Psoas muscle (tissue), 8 donors: ENCODE data around the gene NPPA. TPM values are rescaled to one million over a fixed set of nuclear protein-coding genes. Genes with fewer than 3 reads are reported as not detected.

ENCODE experiments used
- ATAC-seq, 4 donors: fragments of 200-7000 bp; cut with Tn5 transposase; one replicate each; pipeline ENCODE4 v1.9.1; 2020; ENCODE audit warnings: moderate library complexity in 3 of 4, mild to moderate bottlenecking in 2 of 4
- DNase-seq, 2 donors: peaks; one replicate each; pipeline ENCODE4 v3.0.0-alpha.2; 2020
- H3K27ac ChIP-seq: fragments of 200-600 bp; one replicate; pipeline ENCODE4 v1.8.0; 2022
- H3K27me3 ChIP-seq, 3 donors: fragments of 200-600 bp in 1 of 3; one replicate each; pipeline versions ENCODE4 v1.6.1 to v1.8.0; 2013 to 2022; ENCODE audit warnings: low read length in 2 of 3, mild to moderate bottlenecking in 2 of 3, moderate library complexity in 1 of 3; ENCODE audit not compliant: insufficient read depth in 3 of 3
- H3K36me3 ChIP-seq, 2 donors: fragments of 200-600 bp in 1 of 2; one replicate each; pipeline versions ENCODE4 v1.6.1 to v1.8.0; 2013 to 2022; ENCODE audit warnings: low read depth in 1 of 2, mild to moderate bottlenecking in 1 of 2, moderate library complexity in 1 of 2; ENCODE audit not compliant: insufficient read depth in 1 of 2
- H3K4me1 ChIP-seq: fragments of 200-600 bp; one replicate; pipeline ENCODE4 v1.8.0; 2022
- H3K4me3 ChIP-seq: fragments of 200-600 bp; one replicate; pipeline ENCODE4 v1.8.0; 2022; ENCODE audit warnings: mild to moderate bottlenecking
- H3K9me3 ChIP-seq: fragments of 200-600 bp; one replicate; pipeline ENCODE4 v1.8.0; 2022
- WGBS, 3 donors: extraction: QIAGEN DNeasy Blood & Tissue Kit; methylation state at CpG; one replicate each; pipeline versions ENCODE4 v1.1.6 to v1.1.7; 2013; 5-methylcytosine and 5-hydroxymethylcytosine counted together
- intact Hi-C, 2 donors: fragments of 100-400 bp; cut with DNase I; formaldehyde crosslinking; loops; one replicate each; pipeline versions ENCODE4 v1.11.0 to v1.14.2; 2022
- polyA plus RNA-seq, 3 donors: library from polyadenylated mRNA; stranded (reverse); fragments of 200-250 nt; gene quantifications; one replicate each; pipeline ENCODE4 v1.2.3, GENCODE V29; 2013
- total RNA-seq, 4 donors: library from RNA; stranded (reverse); fragmentation: NEBNext Ultra II Directional in 2 of 4; extraction: Animal tissue kit (Norgen Biotek cat#: 25700) in 2 of 4; gene quantifications; one replicate each; pipeline versions ENCODE4 v1.2.1 to v1.2.4, GENCODE V29; 2021 to 2023
- TF ChIP-seq, protein P1 (sequence below): fragments of 200-600 bp; IDR thresholded peaks from one replicate; pipeline ENCODE4 v1.8.0; 2022; ENCODE audit warnings: antibody characterized with exemption
- donor health status: healthy with polysubstance abuse.
- donor health status: DM: no; HTN: no; CAD: no; lungs with moderate emphysema.
- donor health status: Bipolar disorder and iron deficiency.
- donor health status: healthy.
- donor health status: DM: yes; HTN: yes; CAD: no.
- donor health status: DM: no; HTN: no; CAD: no.
- donor health status: DM: no; HTN: no; CAD: no.
- donor health status: DM: yes; HTN: yes; CAD: no.

NPPA gene
- total and polyA plus RNA-seq, 7 donors, result 0.08 to 3.6 (median 0.54) TPM

DNA sequence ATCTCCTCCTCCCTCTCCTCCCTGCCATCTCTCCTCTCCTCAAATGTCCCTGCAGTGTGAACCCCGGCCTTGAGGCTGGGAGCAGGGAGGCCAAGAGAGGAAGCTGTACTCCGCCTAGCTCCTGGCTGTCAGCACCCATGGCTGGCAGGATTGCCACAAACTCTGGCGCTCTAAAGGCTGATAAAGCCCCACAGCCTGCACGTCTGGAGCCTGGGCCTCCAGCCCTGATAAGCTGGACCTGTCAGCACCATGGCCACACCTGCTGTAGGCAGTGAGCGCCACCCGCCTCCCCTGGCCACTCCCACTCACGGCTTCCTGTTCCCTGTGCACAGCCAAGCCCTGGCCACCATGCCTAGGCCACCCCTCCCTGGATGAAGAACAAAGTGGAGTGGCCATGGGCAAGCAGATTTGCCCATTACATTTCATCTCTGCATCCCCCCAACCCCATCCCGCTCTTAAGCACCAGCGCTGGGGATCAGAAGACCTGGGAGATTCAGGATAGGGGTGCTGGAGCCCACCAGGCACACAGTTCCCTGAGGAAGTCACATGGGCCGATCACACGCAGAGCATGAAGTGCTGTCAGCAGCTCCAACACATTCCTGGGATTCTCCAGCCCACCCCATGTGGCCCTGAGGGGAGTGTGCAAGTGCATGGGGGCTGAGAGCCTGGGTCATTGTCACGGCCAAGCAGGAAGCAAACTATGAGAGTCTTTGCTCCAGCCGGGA, 35.4 kb upstream of the NPPA start:
- Histone ChIP-seq H3K36me3 (no peaks in the 10 kb centered on the region), H3K27ac (peak overlapping the region; percentile 10), H3K4me3 (no peak overlapping the region), H3K4me1 (peaks cover 50% of the 10 kb centered on the region), H3K9me3 (no peaks in the 10 kb centered on the region), H3K27me3 (peaks cover 0 to 4% (median 0%) of the 10 kb centered on the region in 3 donors)
- DNase-seq (peak; percentile 77 to 88), ATAC-seq (peak; percentile 49 to 78 (median 66))
- TF ChIP-seq, protein P1, sequence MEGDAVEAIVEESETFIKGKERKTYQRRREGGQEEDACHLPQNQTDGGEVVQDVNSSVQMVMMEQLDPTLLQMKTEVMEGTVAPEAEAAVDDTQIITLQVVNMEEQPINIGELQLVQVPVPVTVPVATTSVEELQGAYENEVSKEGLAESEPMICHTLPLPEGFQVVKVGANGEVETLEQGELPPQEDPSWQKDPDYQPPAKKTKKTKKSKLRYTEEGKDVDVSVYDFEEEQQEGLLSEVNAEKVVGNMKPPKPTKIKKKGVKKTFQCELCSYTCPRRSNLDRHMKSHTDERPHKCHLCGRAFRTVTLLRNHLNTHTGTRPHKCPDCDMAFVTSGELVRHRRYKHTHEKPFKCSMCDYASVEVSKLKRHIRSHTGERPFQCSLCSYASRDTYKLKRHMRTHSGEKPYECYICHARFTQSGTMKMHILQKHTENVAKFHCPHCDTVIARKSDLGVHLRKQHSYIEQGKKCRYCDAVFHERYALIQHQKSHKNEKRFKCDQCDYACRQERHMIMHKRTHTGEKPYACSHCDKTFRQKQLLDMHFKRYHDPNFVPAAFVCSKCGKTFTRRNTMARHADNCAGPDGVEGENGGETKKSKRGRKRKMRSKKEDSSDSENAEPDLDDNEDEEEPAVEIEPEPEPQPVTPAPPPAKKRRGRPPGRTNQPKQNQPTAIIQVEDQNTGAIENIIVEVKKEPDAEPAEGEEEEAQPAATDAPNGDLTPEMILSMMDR, result no peak
- intact Hi-C loops, result no loop called here
- 11 to 25% (median 24%) methylated on average over 13 of the region's 13 CpGs for WGBS, 3 donors

DNA sequence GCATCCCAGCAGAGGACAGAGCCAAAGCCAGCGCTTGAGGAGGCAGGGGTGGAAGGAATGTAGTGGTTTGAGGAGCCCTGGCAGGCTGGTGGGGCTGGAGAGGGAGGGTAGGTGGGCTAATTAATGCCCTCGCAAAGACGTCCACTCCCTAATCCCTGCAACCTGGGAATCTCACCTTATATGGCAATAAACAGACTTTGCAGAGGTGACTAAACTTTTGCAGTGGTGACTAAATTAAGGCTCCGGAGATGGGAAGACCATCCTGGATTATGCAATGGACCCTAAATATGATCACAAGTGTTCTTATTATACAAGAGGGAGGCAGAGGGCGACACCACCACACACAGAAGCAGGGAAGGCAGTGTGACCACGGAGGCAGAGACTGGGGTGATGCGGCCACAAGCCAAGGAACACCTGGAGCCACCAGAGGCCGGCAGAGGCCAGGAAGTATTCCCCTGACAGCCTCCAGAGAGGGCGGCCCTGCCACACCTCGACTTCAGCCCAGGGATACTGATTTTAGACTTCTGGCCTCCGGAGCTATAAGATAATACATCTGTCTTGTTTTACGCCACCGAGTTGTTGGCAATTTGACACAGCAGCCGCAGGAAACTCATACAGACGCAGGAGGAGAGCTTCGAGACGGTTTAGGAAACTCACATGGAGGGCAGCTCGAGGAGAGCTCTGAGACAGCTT, 34.3 kb upstream of the NPPA start:
- intact Hi-C loops, result no loop called here
- Histone ChIP-seq H3K36me3 (no peaks in the 10 kb centered on the region), H3K4me3 (no peak overlapping the region), H3K27me3 (peaks cover 0 to 4% (median 0%) of the 10 kb centered on the region in 3 donors), H3K27ac (peak overlapping the region; percentile 46), H3K4me1 (peaks cover 41% of the 10 kb centered on the region), H3K9me3 (no peaks in the 10 kb centered on the region)
- ATAC-seq, result no peak
- DNase-seq, result no peak
- TF ChIP-seq, protein P1, result no peak
- WGBS, 3 donors, result 62 to 65% (median 65%) methylated on average over 18 of the region's 18 CpGs

DNA sequence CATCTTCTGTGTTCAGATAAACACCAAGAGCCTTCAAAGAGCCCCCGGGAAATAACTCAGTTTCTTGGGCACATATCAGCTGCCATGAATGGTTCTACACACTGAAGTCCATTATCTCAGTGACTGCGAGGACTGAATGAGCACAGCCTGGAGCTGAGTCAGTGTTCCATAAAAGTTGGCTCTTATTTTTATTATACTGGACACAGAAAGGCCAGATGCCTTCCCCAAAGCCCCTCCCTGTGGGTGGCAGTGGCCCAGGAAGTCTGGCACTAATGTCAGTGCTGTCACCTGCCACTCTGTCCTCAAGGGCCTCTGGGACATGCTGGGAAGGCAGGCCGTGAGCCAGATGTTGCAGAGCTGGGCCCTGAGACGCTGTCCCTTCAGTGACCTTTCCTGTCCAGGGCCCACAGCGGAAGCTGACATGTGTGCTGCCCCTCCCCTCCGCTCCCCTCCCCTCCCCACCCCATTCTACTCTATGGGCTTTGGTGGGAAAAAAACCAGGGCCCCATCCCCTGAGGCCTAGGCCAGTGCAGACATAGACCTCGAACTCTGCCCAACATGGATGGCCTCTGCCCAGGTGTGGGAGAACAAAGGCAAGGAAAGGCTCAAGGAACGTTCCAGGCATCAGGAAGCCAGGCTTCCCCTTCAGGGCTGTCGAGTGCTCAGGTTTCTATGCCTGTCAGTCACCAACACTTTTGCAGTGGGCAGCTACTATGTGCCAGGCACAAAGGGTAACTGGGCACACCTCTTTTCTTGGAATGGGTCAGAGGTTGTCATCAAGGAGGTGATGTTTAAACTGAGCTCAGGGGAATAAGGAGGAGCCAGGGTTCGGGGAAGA, 33.5 kb upstream of the NPPA start:
- TF ChIP-seq, protein P1, result no peak
- Histone ChIP-seq H3K36me3 (no peaks in the 10 kb centered on the region), H3K27me3 (peaks cover 0 to 4% (median 0%) of the 10 kb centered on the region in 3 donors), H3K4me3 (no peak overlapping the region), H3K4me1 (peaks cover 34% of the 10 kb centered on the region), H3K9me3 (no peaks in the 10 kb centered on the region), H3K27ac (peak overlapping the region; percentile 59)
- WGBS, 3 donors, result 8 to 13% (median 12%) methylated on average over 10 of the region's 10 CpGs
- ATAC-seq (peak; percentile 74 to 84 (median 80)), DNase-seq (peak; percentile 81 to 96)
- intact Hi-C loops, result no loop called here

DNA sequence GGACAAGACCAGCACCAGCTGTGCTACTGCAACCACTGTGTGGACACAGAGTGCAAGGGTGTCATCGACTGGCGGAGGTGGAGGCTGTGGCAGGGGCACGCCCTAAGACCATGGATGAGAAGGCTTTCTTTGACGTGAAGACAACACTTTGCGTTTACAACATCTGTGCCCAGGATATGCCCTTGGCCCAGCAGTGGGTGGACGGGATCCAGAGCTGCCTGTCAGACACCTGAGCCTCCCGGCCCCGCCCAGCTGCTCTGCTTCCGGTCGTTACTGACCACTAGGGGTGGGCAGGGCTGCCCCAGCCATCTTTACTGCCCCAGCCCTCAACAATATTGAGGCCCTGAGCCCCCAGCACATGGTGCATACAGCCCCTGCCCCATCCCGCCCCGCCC, 32.6 kb upstream of the NPPA start:
- H3K4me3 ChIP-seq, result no peak overlapping the region
- DNase-seq (peak; percentile 56 to 90), ATAC-seq (peak; percentile 58 to 79 (median 75))
- H3K4me1 ChIP-seq, result peaks cover 30% of the 10 kb centered on the region
- no peaks in the 10 kb centered on the region for H3K36me3 ChIP-seq
- intact Hi-C loops, result no loop called here
- H3K27ac ChIP-seq, result peak overlapping the region; percentile 59
- TF ChIP-seq, protein P1, result no peak
- H3K27me3 ChIP-seq, result peaks cover 0 to 4% (median 0%) of the 10 kb centered on the region in 3 donors
- no peaks in the 10 kb centered on the region for H3K9me3 ChIP-seq
- WGBS, 3 donors, result 23 to 41% (median 37%) methylated on average over 12 of the region's 12 CpGs
